HG03280 (cell line): ENCODE results near the gene SP2.
A peak's percentile ranks its signal among the peaks of the same experiment; 100 is the strongest.
"Not testable (repeated sequence)": the region's sequence is repeated elsewhere in the genome, so short reads cannot be mapped to it uniquely, and the experiment has no call there.

Source experiments
- ATAC-seq: cut with Tn5 transposase; IDR thresholded peaks from one replicate; pipeline ENCODE4 v1.9.1; 2021; ENCODE audit warnings: mild to moderate bottlenecking, moderate library complexity; ENCODE audit not compliant: unreplicated experiment

SP2 gene

GRCh38 chr17:47917581-47917980 is 21.5 kb downstream of the SP2 start:
- no peak for ATAC-seq

GRCh38 chr17:47918006-47918405 is 22.0 kb downstream of the SP2 start:
- ATAC-seq, result no peak

- no peak for ATAC-seq
These were observed 23.0 kb downstream of the SP2 start for GRCh38 chr17:47918991-47919390.

- not testable (repeated sequence) for ATAC-seq
These were observed 23.9 kb downstream of the SP2 start for GRCh38 chr17:47919889-47920288.

GRCh38 chr17:47924785-47925677 is 29.0 kb downstream of the SP2 start:
- ATAC-seq, result no peak

GRCh38 chr17:47925678-47925988 is 29.6 kb downstream of the SP2 start:
- ATAC-seq, result no peak

- ATAC-seq, result no peak
These were observed 31.9 kb downstream of the SP2 start for GRCh38 chr17:47927821-47928400.

- ATAC-seq, result no peak
These were observed 32.4 kb downstream of the SP2 start for GRCh38 chr17:47928415-47928814.

GRCh38 chr17:47929218-47930000 is 33.4 kb downstream of the SP2 start:
- ATAC-seq, result no peak

GRCh38 chr17:47931848-47932247 is 35.8 kb downstream of the SP2 start:
- no peak for ATAC-seq

- no peak for ATAC-seq
These were observed 38.8 kb downstream of the SP2 start for GRCh38 chr17:47934856-47935255.

- ATAC-seq, result not testable (repeated sequence)
These were observed 39.4 kb downstream of the SP2 start for GRCh38 chr17:47935468-47935867.

- ATAC-seq, result no peak
These were observed 39.9 kb downstream of the SP2 start for GRCh38 chr17:47935961-47936360.

GRCh38 chr17:47937941-47938340 is 41.9 kb downstream of the SP2 start:
- no peak for ATAC-seq

GRCh38 chr17:47941246-47942095 is 45.4 kb downstream of the SP2 start, which contains the start of gene PNPO:
Gene PNPO, plus strand, starts transcription at chr17:47941571. Its CDS starts 105 bp downstream, at chr17:47941676.
- peak; percentile 91 for ATAC-seq

GRCh38 chr17:47942096-47942510 is 46.1 kb downstream of the SP2 start:
- no peak for ATAC-seq

GRCh38 chr17:47942568-47942967 is 46.5 kb downstream of the SP2 start:
- ATAC-seq, result no peak

GRCh38 chr17:47945080-47945479 is 49.0 kb downstream of the SP2 start:
- no peak for ATAC-seq

- no peak for ATAC-seq
These were observed 49.8 kb downstream of the SP2 start for GRCh38 chr17:47945529-47946508.

GRCh38 chr17:47946516-47946915 is 50.5 kb downstream of the SP2 start:
- ATAC-seq, result no peak
